Body of pancreas (tissue), 4 donors: ENCODE results near the gene AOC2.

Experiments used
- CTCF ChIP-seq, 7 experiments: fragments of 450-650 bp in 4 of 7; fragments of 200-600 bp in 3 of 7; sonication (generic) in 3 of 7; IDR thresholded peaks; one replicate each; pipeline ENCODE4 v1.5.1; 2016 to 2019; ENCODE audit warnings: antibody characterized with exemption in 7 of 7
- POLR2A ChIP-seq, 3 donors: fragments of 450-650 bp; IDR thresholded peaks; one replicate each; pipeline ENCODE4 v1.6.1; 2016; ENCODE audit warnings: antibody characterized with exemption in 3 of 3, mild to moderate bottlenecking in 2 of 3

GRCh38 chr17:42803074-42803883, 41.1 kb upstream of the AOC2 start:
- TF ChIP-seq CTCF (IDR thresholded peaks at IDR 0.05) (no peak), POLR2A (IDR thresholded peaks at IDR 0.05) (no peak)
